GM23338 (cell line): ENCODE results near the gene CYP3A7. TPM values are rescaled to one million over a fixed set of nuclear protein-coding genes. Genes with fewer than 3 reads are reported as not detected.
A peak's percentile ranks its signal among the peaks of the same experiment; 100 is the strongest.
"Not testable (repeated sequence)": the region's sequence is repeated elsewhere in the genome, so short reads cannot be mapped to it uniquely, and the experiment has no call there.

ENCODE experiments used
- ATAC-seq: fragments of 200-7000 bp; cut with Tn5 transposase; 3 replicates; pipeline ENCODE4 v1.9.1; 2020
- DNase-seq: peaks from one replicate; pipeline ENCODE4 v3.0.0-alpha.2; 2015; ENCODE audit warnings: low spot score
- H2AFZ ChIP-seq: fragments of 200-600 bp; sonication (generic); 2 replicates; pipeline ENCODE4 v1.8.0; 2016; ENCODE audit warnings: antibody characterized with exemption, mild to moderate bottlenecking, moderate library complexity
- H3F3A ChIP-seq: fragments of 200-600 bp; sonication (generic); replicated peaks from 2 replicates; pipeline ENCODE4 v1.8.0; 2017; ENCODE audit warnings: antibody characterized with exemption, mixed run types, low read depth
- H3K27ac ChIP-seq: fragments of 200-600 bp; sonication (generic); 2 replicates; pipeline ENCODE4 v1.6.1; 2016; ENCODE audit warnings: low read depth
- H3K27me3 ChIP-seq: fragments of 200-600 bp; sonication (generic); 2 replicates; pipeline ENCODE4 v1.8.0; 2016; ENCODE audit warnings: mild to moderate bottlenecking, mixed run types, moderate library complexity; ENCODE audit not compliant: insufficient read depth
- H3K36me3 ChIP-seq: fragments of 200-600 bp; sonication (generic); 2 replicates; pipeline ENCODE4 v1.8.0; 2016; ENCODE audit warnings: mild to moderate bottlenecking; ENCODE audit not compliant: insufficient read depth
- H3K4me1 ChIP-seq: fragments of 200-600 bp; sonication (generic); 2 replicates; pipeline ENCODE4 v1.8.0; 2016; ENCODE audit warnings: mild to moderate bottlenecking, moderate library complexity; ENCODE audit not compliant: insufficient read depth
- H3K4me2 ChIP-seq: fragments of 200-600 bp; sonication (generic); 2 replicates; pipeline ENCODE4 v1.7.1; 2017; ENCODE audit warnings: mixed run types
- H3K4me3 ChIP-seq: fragments of 200-600 bp; sonication (generic); 2 replicates; pipeline ENCODE4 v1.6.1; 2016; ENCODE audit warnings: mixed run types
- H3K79me2 ChIP-seq: fragments of 200-600 bp; sonication (generic); replicated peaks from 2 replicates; pipeline ENCODE4 v1.8.0; 2017; ENCODE audit warnings: mild to moderate bottlenecking; ENCODE audit not compliant: insufficient read depth
- H3K9me2 ChIP-seq: fragments of 200-600 bp; sonication (generic); 2 replicates; pipeline ENCODE4 v1.8.0; 2017; ENCODE audit not compliant: insufficient read depth
- H4K20me1 ChIP-seq: fragments of 200-600 bp; sonication (generic); replicated peaks from 2 replicates; pipeline ENCODE4 v1.8.0; 2017; ENCODE audit warnings: mild to moderate bottlenecking; ENCODE audit not compliant: insufficient read depth
- H3K27ac Mint-ChIP-seq: 2 replicates; pipeline ENCODE4 v1.8.0; 2020; ENCODE audit warnings: inconsistent platforms, mild to moderate bottlenecking, moderate library complexity, mixed read lengths
- H3K27me3 Mint-ChIP-seq: 3 replicates; pipeline ENCODE4 v1.8.0; 2022; ENCODE audit warnings: low read depth, mild to moderate bottlenecking, moderate library complexity, mixed read lengths, inconsistent platforms; ENCODE audit not compliant: insufficient read depth, poor library complexity
- H3K36me3 Mint-ChIP-seq: 3 replicates; pipeline ENCODE4 v1.8.0; 2021; ENCODE audit warnings: low read depth, mild to moderate bottlenecking, inconsistent platforms, moderate library complexity, mixed read lengths
- H3K4me1 Mint-ChIP-seq: 3 replicates; pipeline ENCODE4 v1.8.0; 2020; ENCODE audit warnings: mild to moderate bottlenecking, inconsistent platforms, mixed read lengths
- H3K4me3 Mint-ChIP-seq: 3 replicates; pipeline ENCODE4 v1.8.0; 2021; ENCODE audit warnings: moderate library complexity, mild to moderate bottlenecking, inconsistent platforms, mixed read lengths
- H3K9me3 Mint-ChIP-seq: 3 replicates; pipeline ENCODE4 v1.8.0; 2020; ENCODE audit warnings: moderate library complexity, mild to moderate bottlenecking, inconsistent platforms, mixed read lengths
- ETS1 ChIP-seq: IDR thresholded peaks from 2 replicates; pipeline ENCODE4 v1.6.1; 2016; ENCODE audit warnings: antibody characterized with exemption
- EZH2 ChIP-seq: fragments of 200-600 bp; sonication (generic); IDR thresholded peaks from one replicate; pipeline ENCODE4 v1.8.0; 2017; ENCODE audit warnings: antibody characterized with exemption, mild to moderate bottlenecking, low read depth; ENCODE audit not compliant: unreplicated experiment
- EZH2phosphoT487 ChIP-seq: fragments of 200-600 bp; sonication (generic); IDR thresholded peaks from one replicate; pipeline ENCODE4 v1.8.1; 2018; ENCODE audit warnings: antibody characterized with exemption; ENCODE audit not compliant: unreplicated experiment
- JUNB ChIP-seq: IDR thresholded peaks from one replicate; pipeline ENCODE4 v1.6.1; 2016; ENCODE audit warnings: antibody characterized with exemption; ENCODE audit not compliant: unreplicated experiment
- POLR2AphosphoS5 ChIP-seq: IDR thresholded peaks from 2 replicates; pipeline ENCODE4 v1.6.1; 2016; ENCODE audit warnings: antibody characterized with exemption, low read depth
- ZNF114 ChIP-seq: fragments of 250-450 bp; sonication (Bioruptor Pico); IDR thresholded peaks from 2 replicates; pipeline ENCODE4 v1.5.0; 2020; ENCODE audit warnings: mild to moderate bottlenecking, moderate library complexity
- ZNF331 ChIP-seq: fragments of 250-450 bp; sonication (Bioruptor Pico); IDR thresholded peaks from 2 replicates; pipeline ENCODE4 v1.5.0; 2020; ENCODE audit warnings: low read depth, mild to moderate bottlenecking, moderate library complexity
- polyA plus RNA-seq: library from polyadenylated mRNA; unstranded; fragments of >200 nt; fragmentation: Nextera tagmentation; extraction: Ambion mirVana; gene quantifications from 2 replicates; pipeline ENCODE4 v1.2.1, GENCODE V29; 2016
- total RNA-seq: library from RNA; depleted of rRNA; stranded (reverse); fragments of >200 nt; shearing (Covaris generic); gene quantifications from 2 replicates; pipeline ENCODE4 v1.2.3, GENCODE V29; 2014

CYP3A7 gene
- total and polyA plus RNA-seq, 2 experiments from 2014 or later, result 0.19 TPM; not detected in 1

DNA sequence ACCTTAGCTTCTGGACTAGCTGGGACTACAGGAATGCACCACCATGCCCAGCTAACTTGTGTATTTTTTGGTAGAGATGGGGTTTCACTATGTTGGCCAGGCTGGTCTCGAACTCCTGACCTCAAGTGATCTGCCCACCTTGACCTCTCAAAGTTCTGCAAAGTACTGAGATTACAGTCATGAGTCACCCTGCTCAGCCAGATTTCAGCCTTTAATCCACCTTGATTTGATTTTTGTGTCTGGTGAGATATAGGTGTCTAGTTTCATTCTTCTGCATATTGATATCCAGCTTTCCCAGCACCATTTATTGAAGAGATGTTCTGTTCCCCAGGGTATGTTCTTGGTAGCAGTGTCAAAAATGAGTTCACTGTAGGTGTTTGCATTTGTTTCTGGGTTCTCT is 20.1 kb upstream of the CYP3A7 start (continued):
- TF ChIP-seq ZNF331 (CRISPR knock-in tag) (no peak), ZNF114 (CRISPR knock-in tag) (no peak)

DNA sequence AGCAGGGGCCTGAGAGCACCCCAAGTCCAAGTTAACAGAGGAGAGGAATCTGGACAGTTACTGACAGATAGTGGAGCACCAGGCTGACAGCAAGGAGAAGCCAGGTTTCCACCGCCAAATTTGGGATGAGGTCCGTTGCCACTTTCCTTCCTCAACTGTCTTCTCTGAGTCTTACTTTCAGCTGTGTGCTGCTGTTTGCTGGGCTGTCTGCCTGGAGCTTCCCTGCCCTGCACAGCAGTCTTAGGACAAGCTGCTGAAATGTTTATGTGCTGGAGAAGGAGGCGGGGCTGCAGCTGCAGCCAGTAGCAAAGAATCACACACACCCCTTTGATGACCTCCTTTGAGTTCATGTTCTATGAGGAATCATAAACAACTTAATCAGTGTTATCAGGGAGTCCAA is 17.4 kb upstream of the CYP3A7 start:
- no peak overlapping the region for H3K4me2 ChIP-seq
- no peaks in the 10 kb centered on the region for H3K36me3 ChIP-seq
- 0 out of 2 replicates have a peak overlapping the region, but pooled peaks have one; percentile 38 for H2AFZ ChIP-seq
- no peak overlapping the region for H3K4me3 ChIP-seq
- no peak overlapping the region for H3K27ac Mint-ChIP-seq
- DNase-seq (no peak), ATAC-seq (no peak)
- peaks cover 5% of the 10 kb centered on the region for H3K27me3 Mint-ChIP-seq
- no peak overlapping the region for H3K4me3 Mint-ChIP-seq
- H3K36me3 Mint-ChIP-seq, result no peaks in the 10 kb centered on the region
- no peaks in the 10 kb centered on the region for H3K9me3 Mint-ChIP-seq
- no peaks in the 10 kb centered on the region; the same call in 1 of the 2 replicates for H3K9me2 ChIP-seq
- no peak for TF ChIP-seq EZH2phosphoT487
- TF ChIP-seq ZNF331 (CRISPR knock-in tag), result no peak
- TF ChIP-seq POLR2AphosphoS5, result no peak
- H3K27me3 ChIP-seq, result no peaks in the 10 kb centered on the region
- H3F3A ChIP-seq, result no peaks in the 10 kb centered on the region
- H3K4me1 Mint-ChIP-seq, result peaks cover 4% of the 10 kb centered on the region; the same call in 2 of the 3 replicates
- H4K20me1 ChIP-seq, result no peaks in the 10 kb centered on the region
- H3K27ac ChIP-seq, result no peak overlapping the region
- no peaks in the 10 kb centered on the region for H3K79me2 ChIP-seq
- H3K4me1 ChIP-seq, result no peaks in the 10 kb centered on the region

DNA sequence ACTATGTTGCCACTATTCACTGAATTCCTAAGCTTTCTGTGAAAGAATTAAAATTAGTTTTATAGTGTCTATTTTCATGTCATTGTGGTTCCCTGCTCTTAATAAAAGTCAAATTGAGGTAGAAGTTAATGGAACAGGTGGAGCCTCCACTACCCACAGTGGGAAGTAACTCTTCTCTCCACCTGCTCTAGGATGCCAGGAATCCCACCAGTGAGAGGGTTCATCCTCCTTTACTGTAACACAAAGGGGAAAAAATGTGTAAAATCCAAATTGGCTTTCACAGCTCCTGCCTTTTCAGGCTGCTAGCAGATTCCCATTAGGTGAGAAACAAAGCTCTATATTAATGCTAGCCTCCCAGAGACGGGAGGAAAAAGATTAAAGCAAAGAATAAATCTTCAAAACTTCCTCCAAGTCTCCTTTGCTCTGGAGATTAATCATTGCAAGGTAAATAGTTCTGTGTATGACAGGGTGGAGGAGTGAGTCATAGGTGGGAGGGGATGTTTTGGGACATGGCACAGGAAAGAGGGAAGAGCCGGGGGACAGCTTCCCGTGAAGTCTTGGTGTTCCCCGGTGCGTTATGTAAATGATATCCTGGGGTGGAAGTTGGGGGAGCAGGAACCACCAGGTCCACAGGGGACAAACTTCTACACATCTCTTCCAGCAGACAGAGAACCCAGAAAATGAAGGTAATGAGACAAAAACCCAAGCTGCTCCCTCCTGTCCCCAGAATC is 16.5 kb upstream of the CYP3A7 start:
- H3K9me3 Mint-ChIP-seq, H3K4me2 ChIP-seq, H3K4me3 Mint-ChIP-seq, H3K36me3 Mint-ChIP-seq, H3K4me1 Mint-ChIP-seq, H3K27me3 Mint-ChIP-seq, H3K4me1 ChIP-seq, H3K4me3 ChIP-seq, H3K36me3 ChIP-seq, H3K27me3 ChIP-seq, DNase-seq, H4K20me1 ChIP-seq, H3F3A ChIP-seq, H3K27ac ChIP-seq, H3K79me2 ChIP-seq, H3K9me2 ChIP-seq, H3K27ac Mint-ChIP-seq: not testable (repeated sequence)
- ATAC-seq, result peak; percentile 69
- H2AFZ ChIP-seq, result 0 out of 2 replicates have a peak overlapping the region, but pooled peaks have one; percentile 38

DNA sequence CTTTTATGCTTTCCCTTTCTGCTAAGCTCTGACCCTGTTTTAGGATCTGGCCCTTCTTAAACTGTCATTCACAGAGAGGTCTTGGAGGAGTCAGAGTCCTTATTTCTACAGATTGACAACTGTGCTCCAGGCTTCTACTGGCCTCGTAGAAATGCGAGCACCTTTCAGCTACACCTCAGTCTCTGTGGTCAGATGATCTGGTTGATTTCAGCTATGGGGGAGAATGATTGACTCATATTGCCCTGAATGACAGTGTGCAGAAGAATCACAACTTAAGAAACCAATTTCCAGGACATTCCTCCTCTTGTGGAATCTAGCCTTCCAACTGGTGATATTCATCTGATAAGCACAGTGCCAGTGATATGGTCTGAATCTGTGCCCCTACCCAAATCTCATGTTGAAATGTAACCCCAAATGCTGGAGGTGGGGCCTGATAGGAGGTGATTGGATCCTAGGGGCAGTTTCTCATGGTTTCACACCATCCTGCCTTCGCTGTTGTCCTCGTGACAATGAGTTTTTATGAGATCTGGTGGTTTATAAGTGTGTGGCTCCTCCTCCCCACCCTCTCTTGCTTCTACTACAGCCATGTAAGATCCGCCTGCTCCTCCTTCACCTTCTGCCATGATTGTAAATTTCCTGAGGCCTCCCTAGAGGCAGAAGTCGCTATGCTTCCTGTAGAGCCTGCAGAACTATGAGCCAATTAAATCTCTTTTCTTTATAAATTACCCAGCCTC is 14.0 kb upstream of the CYP3A7 start:
- Mint-ChIP-seq H3K9me3 (no peaks in the 10 kb centered on the region; the same call in 2 of the 3 replicates), H3K27me3 (peaks cover 2% of the 10 kb centered on the region), H3K27ac (no peak overlapping the region), H3K4me3 (no peak overlapping the region), H3K4me1 (peaks cover 4% of the 10 kb centered on the region; the same call in 2 of the 3 replicates), H3K36me3 (no peaks in the 10 kb centered on the region)
- Histone ChIP-seq H3K4me1 (no peaks in the 10 kb centered on the region), H3K27me3 (no peaks in the 10 kb centered on the region), H3K79me2 (no peaks in the 10 kb centered on the region), H4K20me1 (no peaks in the 10 kb centered on the region), H3K4me2 (no peak overlapping the region), H3K9me2 (0 out of 2 replicates have a peak, but pooled peaks cover 4% of the 10 kb centered on the region), H2AFZ (no peak overlapping the region), H3K4me3 (no peak overlapping the region), H3F3A (no peaks in the 10 kb centered on the region), H3K27ac (no peak overlapping the region), H3K36me3 (no peaks in the 10 kb centered on the region)
- no peak for ATAC-seq
- no peak for DNase-seq
- TF ChIP-seq ETS1, result no peak
- no peak for TF ChIP-seq POLR2AphosphoS5
- no peak for TF ChIP-seq ZNF331 (CRISPR knock-in tag)
- TF ChIP-seq JUNB, result no peak
- TF ChIP-seq EZH2, result no peak
